ENCODE measurements around the gene PFKFB2. TPM values are rescaled to one million over a fixed set of nuclear protein-coding genes. Genes with fewer than 3 reads are reported as not detected.

PFKFB2 gene
- total and polyA plus RNA-seq, 2 of the 8 experiments (the other 6 are each of a cell fraction or from before 2014, with no cell fraction given), result 6.7 to 19.1 TPM

GRCh38 chr1:207078578-207079132 lies 25.6 kb downstream of the PFKFB2 start:
- Histone ChIP-seq H4K91ac (replicated peaks; ENCODE audit: insufficient read length, low read length) (no peak overlapping the region), H3K9ac (replicated peaks in 1 of 4; ENCODE audit: extremely low read depth in 1 of 4, low read depth in 3 of 4, low read length in 3 of 4) (no peak overlapping the region; a peak in 1 of 7 replicates), H2BK120ac (replicated peaks; ENCODE audit: low read depth, low read length) (no peak overlapping the region), H3K18ac (ENCODE audit: extremely low read depth, low read length) (no peak overlapping the region), H3K9me3 (ENCODE audit: insufficient read depth in 2 of 2, low read depth in 1 of 2, low read length in 1 of 2) (no peaks in the 10 kb centered on the region), H2BK5ac (ENCODE audit: low read depth, low read length) (no peak overlapping the region), H3K56ac (replicated peaks; ENCODE audit: insufficient read length, low read depth, low read length) (no peak overlapping the region), H4K8ac (ENCODE audit: extremely low read depth, insufficient read depth, low read length) (no peak overlapping the region), H3K4me2 (ENCODE audit: insufficient read depth in 1 of 2, low read depth in 2 of 2, low read length in 2 of 2) (no peak overlapping the region), H3K4ac (replicated peaks; ENCODE audit: insufficient read length, low read depth, low read length) (no peak overlapping the region), H2BK15ac (ENCODE audit: low read length) (no peak overlapping the region), H2AFZ (ENCODE audit: low read length) (no peak overlapping the region), H3K23me2 (ENCODE audit: low read depth, low read length) (no peaks in the 10 kb centered on the region), H3K36me3 (ENCODE audit: control insufficient read depth in 2 of 4, insufficient read depth in 4 of 4, low read length in 3 of 4) (peaks cover 0 to 4% (median 0%) of the 10 kb centered on the region in 4 experiments; a peak in 1 of 8 replicates), H3K4me1 (replicated peaks in 1 of 4; ENCODE audit: control insufficient read depth in 3 of 4, insufficient read depth in 4 of 4, low read length in 3 of 4) (no peaks in the 10 kb centered on the region), H3K4me3 (ENCODE audit: extremely low read depth in 1 of 4, insufficient read depth in 2 of 4, low read depth in 3 of 4, low read length in 4 of 4) (no peak overlapping the region), H2AK5ac (ENCODE audit: low read depth, low read length) (peak overlapping the region; percentile 47; the same call in 1 of the 2 replicates), H3K23ac (ENCODE audit: insufficient read length) (no peak overlapping the region), H3K79me2 (ENCODE audit: control insufficient read depth in 1 of 2, insufficient read depth in 2 of 2, low read length in 2 of 2) (no peaks in the 10 kb centered on the region), H2BK20ac (ENCODE audit: low read length) (no peak overlapping the region), H4K5ac (ENCODE audit: insufficient read length, low read depth, low read length) (no peak overlapping the region), H3K27me3 (replicated peaks in 1 of 4; ENCODE audit: control insufficient read depth in 3 of 4, extremely low read depth in 1 of 4, insufficient read depth in 3 of 4, low read length in 3 of 4) (no peaks in the 10 kb centered on the region), H3K14ac (ENCODE audit: insufficient read length) (no peak overlapping the region), H4K20me1 (replicated peaks in 1 of 2; ENCODE audit: control insufficient read depth in 1 of 2, insufficient read depth in 2 of 2, low read length in 2 of 2) (no peaks in the 10 kb centered on the region), H3K79me1 (ENCODE audit: low read depth, low read length) (no peaks in the 10 kb centered on the region), H2BK12ac (ENCODE audit: low read depth, low read length) (no peak overlapping the region; the same call in 1 of the 2 replicates), H3K27ac (ENCODE audit: low read depth, low read length) (no peak overlapping the region)
- DNase-seq (ENCODE audit: low read depth in 1 of 2, low spot score in 2 of 2) (no peak), FAIRE-seq (no peak)
- ChIA-PET CTCF (ENCODE audit: partially characterized antibody) (interaction anchor here (0.6 to 2.6 kb wide), 23 partner anchors 9 to 594 kb away, joined by 3 to 12 read pairs (median 3); partner anchors contain the start of genes C4BPB and PFKFB2), POLR2A (ENCODE audit: partially characterized antibody) (interaction anchor here (1.0 to 1.2 kb wide), 2 partner anchors 19 to 70 kb away, joined by 3 read pairs; no protein-coding TSS in a partner anchor)
- 88% methylated on average over 11 of the region's 11 CpGs; no CpG with 5 or more reads in 1 of the 2 experiments for WGBS, 2 experiments (ENCODE audit: extremely low coverage in 1 of 2, insufficient coverage in 1 of 2, insufficient read length in 1 of 2, insufficient replicate concordance in 2 of 2, low coverage in 1 of 2, low lambda C conversion rate in 2 of 2, missing lambda C conversion rate in 1 of 2)
- TF ChIP-seq SRF (IDR thresholded peaks at IDR 0.05; ENCODE audit: low read depth, low read length), result no peak
- no peak for TF ChIP-seq POU5F1 (IDR thresholded peaks at IDR 0.05; ENCODE audit: low read depth, low read length)
- no peak for TF ChIP-seq CBX8 (IDR thresholded peaks at IDR 0.05; ENCODE audit: borderline replicate concordance, low read depth, low read length)
- TF ChIP-seq RNF2 (IDR thresholded peaks at IDR 0.05; ENCODE audit: borderline replicate concordance, low read depth, low read length, missing control alignments, poor library complexity, severe bottlenecking), result no peak
- TF ChIP-seq SP4 (IDR thresholded peaks at IDR 0.05; ENCODE audit: low read length), result no peak
- TF ChIP-seq RFX5 (IDR thresholded peaks at IDR 0.05; ENCODE audit: borderline replicate concordance, low read depth, low read length), result no peak
- TF ChIP-seq RAD21 (IDR thresholded peaks at IDR 0.05 in 1 of 2, conservative IDR thresholded peaks at IDR 0.05 in 1 of 2; ENCODE audit: low read depth in 2 of 2, low read length in 2 of 2), result no peak
- TF ChIP-seq CHD2 (IDR thresholded peaks at IDR 0.05; ENCODE audit: low read length), result no peak
- TF ChIP-seq GABPA (IDR thresholded peaks at IDR 0.05; ENCODE audit: borderline replicate concordance, insufficient read depth, low read length), result no peak
- TF ChIP-seq MAFK (IDR thresholded peaks at IDR 0.05; ENCODE audit: low read depth, low read length), result no peak
- no peak for TF ChIP-seq TAF7 (optimal IDR thresholded peaks at IDR 0.05; ENCODE audit: borderline replicate concordance, low read depth, low read length)
- TF ChIP-seq ASH2L (IDR thresholded peaks at IDR 0.05; ENCODE audit: low read length), result no peak

Data from H1 (cell line).